H9 (cell line): Measurements from ENCODE around the gene TRMT11. TPM values are rescaled to one million over a fixed set of nuclear protein-coding genes. Genes with fewer than 3 reads are reported as not detected.

Experiments used
- DNase-seq: peaks from one replicate; pipeline ENCODE4 v3.0.0-alpha.2; 2017
- H2AFZ ChIP-seq: one replicate; pipeline ENCODE4 v1.6.1; 2013; ENCODE audit warnings: mild to moderate bottlenecking, low read length, control low read depth, moderate library complexity
- H2AK5ac ChIP-seq: 2 replicates; pipeline ENCODE4 v1.6.1; 2013; ENCODE audit warnings: low read length, control low read depth, mixed read lengths; ENCODE audit not compliant: insufficient read length
- H2BK120ac ChIP-seq: one replicate; pipeline ENCODE4 v1.6.1; 2013; ENCODE audit warnings: low read depth, mild to moderate bottlenecking, low read length, control low read depth, inconsistent platforms; ENCODE audit not compliant: poor library complexity, severe bottlenecking
- H2BK12ac ChIP-seq: 2 replicates; pipeline ENCODE4 v1.6.1; 2013; ENCODE audit warnings: low read length, control low read depth, mixed read lengths, low read depth; ENCODE audit not compliant: insufficient read length
- H2BK15ac ChIP-seq: 2 replicates; pipeline ENCODE4 v1.6.1; 2013; ENCODE audit warnings: low read depth, low read length, control low read depth
- H2BK20ac ChIP-seq: one replicate; pipeline ENCODE4 v1.6.1; 2013; ENCODE audit warnings: low read depth, mild to moderate bottlenecking, low read length, control low read depth, inconsistent platforms; ENCODE audit not compliant: poor library complexity, severe bottlenecking
- H2BK5ac ChIP-seq: 2 replicates; pipeline ENCODE4 v1.6.1; 2013; ENCODE audit warnings: low read length, control low read depth, mixed read lengths; ENCODE audit not compliant: insufficient read length
- H3K14ac ChIP-seq: 2 replicates; pipeline ENCODE4 v1.6.1; 2013; ENCODE audit warnings: low read length, control low read depth; ENCODE audit not compliant: insufficient read depth
- H3K18ac ChIP-seq: 2 replicates; pipeline ENCODE4 v1.6.1; 2013; ENCODE audit warnings: low read depth, mild to moderate bottlenecking, mixed read lengths, low read length, control low read depth; ENCODE audit not compliant: insufficient read length
- H3K23ac ChIP-seq: 2 replicates; pipeline ENCODE4 v1.6.1; 2013; ENCODE audit warnings: low read length, control low read depth, mixed read lengths, low read depth; ENCODE audit not compliant: insufficient read length
- H3K23me2 ChIP-seq: 2 replicates; pipeline ENCODE4 v1.6.1; 2013; ENCODE audit warnings: low read depth, mild to moderate bottlenecking, mixed read lengths, low read length, control low read depth; ENCODE audit not compliant: insufficient read length, poor library complexity, severe bottlenecking
- H3K27ac ChIP-seq: 2 replicates; pipeline ENCODE4 v1.5.1; 2013; ENCODE audit warnings: low read length, control low read depth, mixed read lengths, low read depth; ENCODE audit not compliant: insufficient read length
- H3K27me3 ChIP-seq: 2 replicates; pipeline ENCODE4 v1.6.1; 2013; ENCODE audit warnings: low read length, control low read depth, inconsistent platforms; ENCODE audit not compliant: insufficient read depth
- H3K4ac ChIP-seq: 2 replicates; pipeline ENCODE4 v1.6.1; 2013; ENCODE audit warnings: low read depth, mild to moderate bottlenecking, control low read depth, inconsistent platforms, low read length, moderate library complexity
- H3K4me1 ChIP-seq: 2 replicates; pipeline ENCODE4 v1.6.1; 2013; ENCODE audit warnings: low read length, control low read depth, inconsistent platforms; ENCODE audit not compliant: insufficient read depth
- H3K4me2 ChIP-seq: 2 replicates; pipeline ENCODE4 v1.6.1; 2013; ENCODE audit warnings: low read length, control low read depth, mixed read lengths; ENCODE audit not compliant: insufficient read length, insufficient read depth
- H3K56ac ChIP-seq: 2 replicates; pipeline ENCODE4 v1.6.1; 2013; ENCODE audit warnings: low read depth, mild to moderate bottlenecking, mixed read lengths, low read length, control low read depth; ENCODE audit not compliant: insufficient read length
- H3K79me1 ChIP-seq: 2 replicates; pipeline ENCODE4 v1.6.1; 2013; ENCODE audit warnings: low read depth, mild to moderate bottlenecking, moderate library complexity, low read length, control low read depth, inconsistent platforms; ENCODE audit not compliant: insufficient read depth, poor library complexity, severe bottlenecking
- H3K79me2 ChIP-seq: 2 replicates; pipeline ENCODE4 v1.6.1; 2013; ENCODE audit warnings: low read length, control low read depth, inconsistent platforms; ENCODE audit not compliant: insufficient read depth
- H3K9ac ChIP-seq: 2 replicates; pipeline ENCODE4 v1.6.1; 2013; ENCODE audit warnings: low read length, control low read depth, mixed read lengths; ENCODE audit not compliant: insufficient read length; ENCODE audit errors: extremely low read depth
- H3K9me3 ChIP-seq: one replicate; pipeline ENCODE4 v1.6.1; 2013; ENCODE audit warnings: low read depth, low read length, inconsistent platforms; ENCODE audit not compliant: control insufficient read depth
- H3T11ph ChIP-seq: one replicate; pipeline ENCODE4 v1.6.1; 2013; ENCODE audit warnings: mild to moderate bottlenecking, low read length, control low read depth, inconsistent platforms
- H4K20me1 ChIP-seq: one replicate; pipeline ENCODE4 v1.6.1; 2013; ENCODE audit not compliant: control insufficient read depth, insufficient read length, insufficient read depth
- H4K5ac ChIP-seq: 2 replicates; pipeline ENCODE4 v1.6.1; 2013; ENCODE audit warnings: low read depth, mild to moderate bottlenecking, mixed read lengths, low read length, control low read depth; ENCODE audit not compliant: insufficient read length
- H4K8ac ChIP-seq: replicated peaks from 2 replicates; pipeline ENCODE4 v1.6.1; 2013; ENCODE audit warnings: low read length, control low read depth, mixed read lengths, low read depth; ENCODE audit not compliant: insufficient read length
- H4K91ac ChIP-seq: 2 replicates; pipeline ENCODE4 v1.6.1; 2013; ENCODE audit warnings: low read depth, mild to moderate bottlenecking, moderate library complexity, mixed read lengths, low read length, control low read depth; ENCODE audit not compliant: insufficient read length
- H3K27ac Mint-ChIP-seq, 3 experiments: 2 replicates in 2 of 3; 3 replicates in 1 of 3; pipeline ENCODE4 v1.8.0; 2020 to 2021; ENCODE audit warnings: mixed read lengths in 3 of 3, mild to moderate bottlenecking in 1 of 3, moderate library complexity in 1 of 3
- H3K27me3 Mint-ChIP-seq: 2 replicates; pipeline ENCODE4 v1.8.0; 2021; ENCODE audit warnings: low read depth, mild to moderate bottlenecking, moderate library complexity, mixed read lengths
- H3K36me3 Mint-ChIP-seq, 3 experiments: 2 replicates in 2 of 3; 3 replicates in 1 of 3; pipeline ENCODE4 v1.8.0; 2020 to 2021; ENCODE audit warnings: low read depth in 3 of 3, mixed read lengths in 3 of 3; ENCODE audit not compliant: insufficient read depth in 1 of 3
- H3K4me1 Mint-ChIP-seq, 2 experiments: 2 replicates each; pipeline ENCODE4 v1.8.0; 2020; ENCODE audit warnings: mixed read lengths in 2 of 2
- H3K4me3 Mint-ChIP-seq, 2 experiments: 2 replicates in 1 of 2; 3 replicates in 1 of 2; pipeline ENCODE4 v1.8.0; 2020 to 2021; ENCODE audit warnings: mild to moderate bottlenecking in 2 of 2, mixed read lengths in 2 of 2, moderate library complexity in 1 of 2
- H3K9me3 Mint-ChIP-seq, 2 experiments: 2 replicates in 1 of 2; 3 replicates in 1 of 2; pipeline ENCODE4 v1.8.0; 2020; ENCODE audit warnings: mild to moderate bottlenecking in 2 of 2, mixed read lengths in 2 of 2, moderate library complexity in 1 of 2
- CTCF ChIP-seq: fragments of 200-600 bp; sonication (generic); conservative IDR thresholded peaks from 3 replicates; pipeline ENCODE4 v1.8.0; 2021; ENCODE audit warnings: antibody characterized with exemption, mild to moderate bottlenecking
- WGBS: extraction: QIAGEN DNeasy Blood & Tissue Kit; methylation state at CpG from one replicate; pipeline ENCODE4 v1.1.7; 2013; ENCODE audit warnings: missing lambda C conversion rate, low lambda C conversion rate, mixed read lengths; ENCODE audit not compliant: insufficient read length; ENCODE audit errors: extremely low coverage; 5-methylcytosine and 5-hydroxymethylcytosine counted together
- total RNA-seq: library from RNA; stranded (reverse); gene quantifications from 2 replicates; pipeline ENCODE4 v1.2.1, GENCODE V29; 2021

The TRMT11 gene
- total RNA-seq, 1 experiment from 2014 or later, result 31.1 TPM

DNA sequence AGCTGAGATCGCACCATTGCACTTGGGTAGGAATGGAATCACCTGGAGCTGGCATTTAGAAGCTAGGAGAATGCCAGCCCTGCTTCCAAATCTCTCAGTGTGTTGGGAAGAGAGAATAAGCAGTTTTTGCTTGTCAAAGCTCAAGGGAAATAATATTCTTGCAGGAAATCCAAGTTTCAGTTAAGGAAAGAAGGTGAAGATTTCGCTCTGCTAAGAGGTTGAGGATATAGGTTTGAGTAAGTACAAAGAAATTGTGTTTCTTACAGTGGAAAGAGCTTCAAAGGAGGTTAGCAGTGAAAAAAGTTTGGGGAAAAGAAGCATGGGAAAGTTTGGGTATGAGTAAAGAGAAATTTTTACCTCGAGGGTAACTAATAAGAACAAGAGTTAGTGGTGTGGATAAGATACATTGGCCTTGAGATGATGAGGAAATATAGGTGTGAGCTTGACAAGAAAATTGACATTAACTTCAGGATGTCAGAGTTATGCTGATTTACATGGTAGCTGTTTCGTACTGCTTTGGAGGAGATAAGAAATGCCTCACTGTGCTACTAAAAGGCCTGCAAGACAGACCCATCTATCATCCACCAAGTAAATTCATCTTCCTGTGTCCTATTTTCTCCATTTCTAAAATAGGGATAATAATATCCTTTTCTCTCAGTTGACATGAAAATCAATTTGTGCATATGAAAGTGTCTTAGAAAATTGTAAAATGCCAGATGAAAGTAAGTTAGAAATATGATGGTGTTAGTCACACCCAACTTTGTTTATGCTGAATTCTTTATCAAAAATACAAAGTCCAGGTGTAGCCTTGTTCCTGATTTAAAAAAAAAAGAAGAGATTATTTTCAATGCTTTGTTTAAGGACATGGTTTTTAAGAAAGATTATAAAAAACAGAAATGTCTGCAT is 42.6 kb upstream of the TRMT11 start:
- Histone ChIP-seq H3K4me2 (no peak overlapping the region), H2BK5ac (no peak overlapping the region), H3K4me1 (no peaks in the 10 kb centered on the region), H2AK5ac (no peak overlapping the region), H3T11ph (no peak overlapping the region), H4K91ac (no peak overlapping the region), H3K14ac (no peak overlapping the region), H2BK15ac (no peak overlapping the region), H4K20me1 (no peaks in the 10 kb centered on the region), H2BK12ac (no peak overlapping the region), H2AFZ (no peak overlapping the region), H4K5ac (no peak overlapping the region), H3K79me2 (no peaks in the 10 kb centered on the region), H3K79me1 (no peaks in the 10 kb centered on the region), H3K4ac (no peak overlapping the region), H2BK120ac (no peak overlapping the region), H3K27ac (no peak overlapping the region), H3K23ac (no peak overlapping the region), H3K9ac (no peak overlapping the region), H2BK20ac (no peak overlapping the region), H3K56ac (no peak overlapping the region), H3K18ac (no peak overlapping the region), H3K23me2 (no peaks in the 10 kb centered on the region), H3K27me3 (no peaks in the 10 kb centered on the region), H3K9me3 (no peaks in the 10 kb centered on the region), H4K8ac (no peak overlapping the region)
- no peak overlapping the region for H3K27ac Mint-ChIP-seq
- no CpG with 5 or more reads among the region's 4 CpGs for WGBS
- H3K36me3 Mint-ChIP-seq, result no peaks in the 10 kb centered on the region
- peaks cover 4% of the 10 kb centered on the region for H3K27me3 Mint-ChIP-seq
- H3K4me3 Mint-ChIP-seq, result no peak overlapping the region
- DNase-seq, result no peak
- no peaks in the 10 kb centered on the region for H3K4me1 Mint-ChIP-seq
- no peak for TF ChIP-seq CTCF
- no peaks in the 10 kb centered on the region for H3K9me3 Mint-ChIP-seq
